Muscle layer of duodenum (tissue), 2 donors: ENCODE results near the gene ARHGEF11.
"Not testable (repeated sequence)": the region's sequence is repeated elsewhere in the genome, so short reads cannot be mapped to it uniquely, and the experiment has no call there.

ENCODE experiments used
- H3K27ac ChIP-seq: one replicate; pipeline ENCODE4 v1.7.0; 2013; ENCODE audit warnings: mild to moderate bottlenecking, low read length
- H3K27me3 ChIP-seq: one replicate; pipeline ENCODE4 v1.7.0; 2013; ENCODE audit warnings: low read depth, mild to moderate bottlenecking, control low read depth, low read length
- H3K36me3 ChIP-seq, 2 donors: one replicate each; pipeline ENCODE4 v1.7.0; 2013; ENCODE audit warnings: low read length in 2 of 2, control low read depth in 1 of 2, mild to moderate bottlenecking in 1 of 2; ENCODE audit not compliant: insufficient read depth in 2 of 2, control insufficient read depth in 1 of 2
- H3K4me1 ChIP-seq, 2 donors: one replicate each; pipeline ENCODE4 v1.7.0; 2013; ENCODE audit warnings: low read length in 2 of 2, mild to moderate bottlenecking in 2 of 2, control low read depth in 1 of 2, moderate library complexity in 1 of 2; ENCODE audit not compliant: insufficient read depth in 2 of 2, control insufficient read depth in 1 of 2
- H3K4me3 ChIP-seq, 2 donors: one replicate each; pipeline ENCODE4 v1.7.0; 2013; ENCODE audit warnings: low read length in 2 of 2, low read depth in 1 of 2, mild to moderate bottlenecking in 1 of 2
- H3K9me3 ChIP-seq, 2 donors: one replicate each; pipeline ENCODE4 v1.7.0; 2013; ENCODE audit warnings: low read length in 2 of 2, control low read depth in 1 of 2, mild to moderate bottlenecking in 1 of 2; ENCODE audit not compliant: control insufficient read depth in 1 of 2
- donor health status: healthy.

Gene ARHGEF11

DNA sequence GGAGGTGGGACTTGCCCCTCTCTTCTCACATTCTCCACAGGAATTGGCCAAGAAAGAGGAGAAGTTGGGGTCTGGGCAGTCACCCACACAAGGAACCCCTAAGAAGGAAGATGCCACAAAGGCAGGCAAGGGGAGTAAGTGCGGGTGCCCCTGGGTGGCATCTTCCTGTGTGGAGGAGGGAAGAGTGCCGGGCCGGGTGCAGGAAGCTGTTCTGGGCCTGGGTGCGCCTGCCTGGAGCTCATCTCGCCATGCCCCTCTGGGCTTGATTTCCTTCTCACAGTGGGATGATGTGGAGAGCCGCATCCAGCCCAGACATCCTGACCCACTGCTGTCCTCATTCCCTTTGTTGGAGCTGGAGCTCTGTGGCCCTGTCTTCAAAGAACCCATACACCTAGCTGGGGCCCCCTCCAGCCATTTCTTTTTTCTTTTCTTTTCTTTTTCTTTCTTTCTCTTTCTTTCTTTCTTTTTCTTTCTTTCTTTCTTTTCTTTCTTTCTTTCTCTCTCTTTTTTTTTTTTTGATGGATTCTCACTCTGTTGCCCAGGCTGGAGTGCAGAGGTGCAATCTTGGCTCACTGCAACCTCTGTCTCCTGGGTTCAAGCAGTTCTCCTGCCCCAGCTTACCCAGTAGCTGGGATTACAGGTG is 115.8 kb downstream of the ARHGEF11 start:
- Histone ChIP-seq H3K27ac (no peak overlapping the region), H3K4me3 (no peak overlapping the region), H3K4me1 (peaks cover 4 to 22% of the 10 kb centered on the region in 2 donors), H3K9me3 (no peaks in the 10 kb centered on the region), H3K36me3 (peaks cover 0 to 7% of the 10 kb centered on the region in 2 donors), H3K27me3 (peaks cover 14% of the 10 kb centered on the region)

DNA sequence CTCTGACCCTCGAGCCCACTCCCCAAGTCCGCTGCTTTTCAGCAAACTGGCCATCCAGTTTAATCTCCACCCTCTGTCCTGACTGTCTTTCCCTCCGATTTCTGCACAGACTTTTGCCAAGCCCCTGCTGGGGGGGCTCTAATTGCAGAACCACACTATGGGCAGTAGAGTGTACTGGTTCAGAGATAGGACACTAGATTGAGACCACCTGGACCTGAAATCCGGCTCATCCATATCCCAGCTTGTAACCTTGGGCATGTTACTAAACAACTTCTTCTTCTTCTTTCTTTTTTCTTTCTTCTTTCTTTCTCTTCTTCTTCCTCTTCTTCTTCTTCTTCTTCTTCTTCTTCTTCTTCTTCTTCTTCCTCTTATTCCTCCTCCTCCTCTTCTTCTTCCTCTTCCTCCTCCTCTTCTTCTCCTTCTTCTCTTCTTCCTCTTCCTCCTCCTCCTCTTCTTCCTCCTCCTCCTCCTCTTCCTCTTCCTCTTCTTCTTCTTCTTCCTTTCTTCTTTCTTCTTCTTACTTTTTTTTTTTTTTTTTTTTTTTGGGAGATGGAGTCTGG is 117.4 kb downstream of the ARHGEF11 start:
- Histone ChIP-seq H3K27me3 (peaks cover 25% of the 10 kb centered on the region), H3K4me3 (peak overlapping the region in 1 of 2 donors; percentile 56), H3K27ac (no peak overlapping the region), H3K9me3 (no peaks in the 10 kb centered on the region), H3K36me3 (no peaks in the 10 kb centered on the region), H3K4me1 (peaks cover 4 to 34% of the 10 kb centered on the region in 2 donors)

DNA sequence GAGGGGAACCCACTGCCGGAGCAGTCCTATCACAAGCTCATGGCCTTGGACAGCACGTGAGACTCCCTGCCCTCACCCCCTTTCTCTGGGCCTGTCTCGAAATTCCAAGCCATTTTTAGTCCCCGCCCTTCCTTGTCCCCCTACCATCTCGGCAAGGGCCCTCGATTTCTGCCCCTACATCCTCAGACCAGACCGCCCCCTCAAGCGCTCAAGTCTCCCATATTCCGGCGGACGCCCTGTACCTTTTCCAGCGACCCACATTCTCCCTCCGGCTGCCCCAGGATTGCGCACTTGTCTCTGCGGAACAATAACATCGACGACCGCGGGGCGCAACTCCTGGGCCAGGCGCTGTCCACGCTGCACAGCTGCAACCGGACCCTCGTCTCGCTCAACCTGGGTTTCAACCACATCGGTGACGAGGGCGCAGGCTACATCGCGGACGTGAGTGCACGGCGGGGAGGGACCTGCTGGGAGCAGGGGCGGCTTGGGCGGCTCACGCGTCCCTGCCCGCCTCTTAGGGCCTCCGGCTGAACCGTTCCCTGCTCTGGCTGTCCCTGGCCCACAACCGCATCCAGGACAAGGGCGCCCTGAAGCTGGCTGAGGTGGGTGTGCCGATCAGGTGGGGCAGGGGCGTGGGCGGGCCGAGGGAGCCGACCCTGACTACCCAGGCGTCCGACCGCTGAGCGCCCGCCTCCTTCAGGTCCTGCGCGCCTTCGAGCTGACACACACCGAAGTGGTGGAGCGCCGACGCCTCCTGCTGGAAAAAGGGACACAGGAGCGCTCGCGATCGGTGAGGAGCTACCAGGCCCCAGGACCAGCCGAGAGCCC is 118.1 kb downstream of the ARHGEF11 start:
- peak overlapping the region in 1 of 2 donors; percentile 56 for H3K4me3 ChIP-seq
- H3K27ac ChIP-seq = no peak overlapping the region
- H3K4me1 ChIP-seq = peaks cover 4 to 36% of the 10 kb centered on the region in 2 donors
- no peaks in the 10 kb centered on the region for H3K36me3 ChIP-seq
- peaks cover 31% of the 10 kb centered on the region for H3K27me3 ChIP-seq
- H3K9me3 ChIP-seq = no peaks in the 10 kb centered on the region

DNA sequence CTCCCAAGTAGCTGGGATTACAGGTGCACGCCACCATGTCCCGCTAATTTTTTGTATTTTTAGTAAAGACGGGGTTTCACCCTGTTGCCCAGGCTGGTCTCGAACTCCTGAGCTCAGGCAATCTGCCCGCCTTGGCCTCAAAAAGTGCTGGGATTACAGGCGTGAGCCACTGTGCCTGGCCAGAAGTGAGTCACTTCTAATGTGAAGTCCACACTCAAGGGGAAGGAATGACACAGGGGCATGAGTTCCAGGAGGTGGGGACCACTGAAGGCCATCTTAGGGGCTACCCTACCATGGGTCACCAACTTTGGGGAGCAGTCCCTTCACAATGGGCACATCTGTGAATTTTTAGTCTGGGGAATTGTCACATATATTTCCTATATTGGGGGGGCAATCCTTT is 118.8 kb downstream of the ARHGEF11 start:
- peaks cover 4 to 36% of the 10 kb centered on the region in 2 donors for H3K4me1 ChIP-seq
- not testable (repeated sequence) for H3K9me3 ChIP-seq, H3K36me3 ChIP-seq, H3K27ac ChIP-seq, H3K4me3 ChIP-seq
- peaks cover 38% of the 10 kb centered on the region for H3K27me3 ChIP-seq

DNA sequence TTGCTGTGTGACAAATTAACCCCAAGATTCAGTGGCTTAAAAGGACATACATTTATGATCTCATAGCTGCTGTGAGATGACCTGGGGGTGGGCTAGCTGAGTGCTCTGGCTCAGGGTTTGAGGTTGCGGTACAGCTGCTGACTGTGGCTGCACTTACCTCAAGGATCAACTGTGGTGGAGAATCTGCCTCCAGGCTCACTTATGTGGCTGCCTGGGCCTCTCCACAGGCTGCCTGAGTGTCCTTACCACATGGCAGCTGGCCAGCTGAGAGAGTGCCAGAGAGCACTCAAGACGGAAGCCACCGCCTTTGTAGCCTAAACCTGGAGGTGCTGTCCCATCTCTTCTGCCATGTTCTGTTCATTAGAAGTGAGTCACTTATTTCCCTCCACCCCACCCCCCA is 119.4 kb downstream of the ARHGEF11 start:
- H3K27me3 ChIP-seq = peaks cover 43% of the 10 kb centered on the region
- no peaks in the 10 kb centered on the region for H3K36me3 ChIP-seq
- peaks cover 1 to 32% of the 10 kb centered on the region in 2 donors for H3K4me1 ChIP-seq
- H3K4me3 ChIP-seq = no peak overlapping the region
- no peak overlapping the region for H3K27ac ChIP-seq
- H3K9me3 ChIP-seq = no peaks in the 10 kb centered on the region

DNA sequence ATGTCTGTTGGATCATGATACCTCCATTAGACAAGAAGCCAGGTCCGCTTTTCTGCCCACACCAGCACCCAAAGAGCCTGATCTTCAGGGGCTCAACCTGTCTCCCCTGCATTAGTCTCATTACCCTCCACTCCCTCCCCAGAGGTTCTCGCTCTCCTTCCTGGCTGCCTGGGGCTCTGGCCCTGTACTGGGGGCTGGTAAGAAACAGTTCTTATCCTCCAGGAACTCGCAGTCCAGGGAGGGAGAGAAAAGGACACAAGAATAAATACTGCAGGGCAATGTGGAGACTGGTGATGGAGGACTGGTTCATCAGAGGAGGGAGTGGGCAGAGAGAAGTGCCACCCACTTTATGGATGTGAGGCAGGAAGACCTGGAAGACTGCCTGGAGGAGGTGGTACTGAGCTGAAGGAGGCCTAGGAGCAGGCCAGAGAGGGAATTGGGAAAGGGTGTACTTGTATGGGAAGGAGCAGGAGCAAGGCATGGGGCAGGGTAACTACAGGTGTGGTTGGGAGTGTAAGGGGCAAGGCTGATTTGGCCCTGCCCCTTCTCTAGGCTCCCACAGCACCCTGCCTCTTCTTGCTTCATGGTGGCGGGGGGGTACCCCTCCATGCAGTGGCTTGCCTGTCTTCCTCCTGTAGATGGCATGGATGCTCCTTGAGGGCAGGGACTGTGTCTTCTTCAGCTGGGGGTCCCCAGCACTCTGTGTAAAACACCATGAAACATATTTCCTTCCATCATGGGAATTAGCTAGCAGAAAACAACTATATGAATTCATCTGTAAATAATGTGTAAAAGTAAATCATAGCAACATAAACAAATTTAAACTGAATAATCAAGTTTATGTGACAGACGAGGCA is 120.2 kb downstream of the ARHGEF11 start:
- Histone ChIP-seq H3K36me3 (no peaks in the 10 kb centered on the region), H3K9me3 (no peaks in the 10 kb centered on the region), H3K4me3 (no peak overlapping the region)

DNA sequence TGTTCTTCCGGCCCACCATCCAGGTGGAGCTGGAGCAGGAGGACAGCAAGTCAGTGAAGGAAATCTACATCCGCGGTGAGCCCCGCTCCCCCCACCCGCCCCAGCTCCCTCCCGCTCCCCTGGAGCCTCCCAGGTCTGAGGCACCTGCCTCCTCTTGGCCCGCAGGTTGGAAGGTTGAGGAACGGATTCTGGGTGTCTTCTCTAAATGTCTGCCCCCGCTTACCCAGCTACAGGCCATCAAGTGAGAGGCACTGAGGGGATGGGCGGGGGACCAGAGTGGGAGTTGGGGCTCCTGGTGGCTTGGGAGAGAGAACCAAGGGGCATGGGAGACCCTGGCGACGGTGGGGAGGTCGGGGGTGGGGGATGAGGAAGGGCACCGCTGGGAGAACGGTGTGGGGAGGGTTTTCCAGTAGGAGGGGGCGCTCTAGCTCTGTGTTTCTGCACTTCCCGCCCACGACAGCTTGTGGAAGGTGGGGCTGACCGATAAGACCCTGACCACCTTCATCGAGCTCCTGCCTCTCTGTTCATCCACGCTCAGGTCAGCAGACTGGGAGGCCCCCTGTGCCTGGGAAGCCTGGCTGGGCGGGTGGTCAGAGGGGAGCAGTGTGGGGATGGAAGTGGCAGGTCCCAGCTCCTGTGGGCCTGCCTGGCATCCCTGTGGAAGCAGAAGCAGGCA is 120.9 kb downstream of the ARHGEF11 start:
- H3K9me3 ChIP-seq = no peaks in the 10 kb centered on the region
- no peak overlapping the region for H3K27ac ChIP-seq
- peak overlapping the region in 1 of 2 donors; percentile 40 for H3K4me3 ChIP-seq
- H3K27me3 ChIP-seq = peaks cover 57% of the 10 kb centered on the region
- no peaks in the 10 kb centered on the region for H3K36me3 ChIP-seq
- peaks cover 0 to 36% of the 10 kb centered on the region in 2 donors for H3K4me1 ChIP-seq

More for the DNA sequence above, 120.2 kb downstream of the ARHGEF11 start:
- Histone ChIP-seq H3K4me1 (peaks cover 0 to 32% of the 10 kb centered on the region in 2 donors), H3K27ac (no peak overlapping the region), H3K27me3 (peaks cover 51% of the 10 kb centered on the region)

DNA sequence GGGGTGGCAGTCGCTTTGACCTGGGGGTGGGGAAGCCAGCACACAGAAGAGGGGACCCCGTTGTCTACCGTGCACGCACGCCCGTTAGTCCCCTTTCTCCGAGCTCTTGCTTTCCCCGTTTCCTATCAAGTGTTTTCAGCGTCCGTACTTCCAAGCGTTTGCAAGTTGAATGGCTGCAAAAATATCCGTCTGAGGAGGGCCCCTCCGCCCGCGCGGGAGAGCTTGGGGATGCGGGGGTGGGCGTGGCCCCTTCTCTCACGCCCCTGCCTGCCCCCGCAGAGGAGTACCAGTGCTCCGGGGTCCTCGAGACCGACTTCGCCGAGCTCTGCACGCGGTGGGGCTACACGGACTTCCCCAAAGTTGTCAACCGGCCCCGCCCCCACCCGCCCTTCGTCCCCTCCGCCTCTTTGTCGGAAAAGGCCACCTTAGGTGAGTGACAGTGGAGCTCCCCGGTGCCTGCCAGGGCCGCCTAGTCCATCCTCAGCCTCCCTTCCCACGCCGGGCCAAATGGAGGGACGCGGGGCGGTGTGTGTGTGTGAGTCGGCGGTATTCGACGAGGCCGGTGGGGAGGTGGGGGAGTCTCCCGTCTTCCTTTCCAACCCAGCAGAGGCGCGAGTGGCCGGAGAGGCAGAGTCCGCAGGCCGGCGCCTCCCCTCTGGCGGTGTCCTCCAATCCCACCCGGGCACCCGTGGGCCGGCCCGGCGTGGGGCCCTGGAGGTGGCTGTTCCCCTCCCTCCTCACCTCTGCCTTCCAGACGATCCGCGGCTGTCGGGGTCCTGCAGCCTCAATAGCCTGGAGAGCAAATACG is 121.7 kb downstream of the ARHGEF11 start:
- Histone ChIP-seq H3K4me3 (peak overlapping the region in 1 of 2 donors; percentile 40), H3K36me3 (no peaks in the 10 kb centered on the region), H3K4me1 (peaks cover 0 to 36% of the 10 kb centered on the region in 2 donors), H3K9me3 (no peaks in the 10 kb centered on the region), H3K27me3 (peaks cover 60% of the 10 kb centered on the region), H3K27ac (no peak overlapping the region)

DNA sequence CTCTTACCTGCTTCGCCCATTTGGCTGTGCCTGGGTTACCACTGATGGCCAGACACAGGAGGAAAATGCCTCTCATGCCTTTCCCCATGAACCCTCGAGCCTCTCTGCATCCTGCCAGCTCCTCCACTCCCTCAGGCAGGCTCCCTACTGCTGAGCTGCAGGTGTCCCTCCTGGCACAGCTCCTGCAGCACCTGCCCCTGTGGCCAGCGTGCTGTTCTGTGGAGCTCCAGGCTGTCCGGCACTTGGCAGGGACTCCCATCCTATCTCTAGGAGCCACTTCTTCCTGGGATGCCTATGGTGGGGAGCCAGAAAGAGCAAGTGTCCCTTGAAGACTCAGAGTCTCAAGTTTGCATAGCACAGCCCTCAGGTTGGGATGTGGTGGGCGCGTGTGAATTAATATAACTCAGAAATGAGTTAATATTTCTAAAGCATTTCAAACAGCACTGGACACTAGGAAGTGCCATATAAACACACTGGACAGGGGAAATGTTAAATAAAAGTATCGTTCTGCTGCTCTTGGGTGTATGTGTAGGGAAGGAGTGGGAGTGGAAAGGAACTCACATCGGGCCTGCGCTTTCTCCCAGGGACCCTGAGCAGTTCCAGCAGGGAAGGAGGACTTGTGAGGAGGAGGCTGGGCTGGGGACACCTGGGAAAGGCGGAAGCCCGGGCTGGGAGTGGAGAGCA is 122.4 kb downstream of the ARHGEF11 start:
- Histone ChIP-seq H3K9me3 (no peaks in the 10 kb centered on the region), H3K4me1 (peaks cover 0 to 36% of the 10 kb centered on the region in 2 donors), H3K36me3 (no peaks in the 10 kb centered on the region), H3K27me3 (peaks cover 58% of the 10 kb centered on the region), H3K4me3 (peak overlapping the region in 1 of 2 donors; percentile 40), H3K27ac (no peak overlapping the region)
